Measurements from ENCODE around the gene S100A6.

- TF ChIP-seq, protein P1, sequence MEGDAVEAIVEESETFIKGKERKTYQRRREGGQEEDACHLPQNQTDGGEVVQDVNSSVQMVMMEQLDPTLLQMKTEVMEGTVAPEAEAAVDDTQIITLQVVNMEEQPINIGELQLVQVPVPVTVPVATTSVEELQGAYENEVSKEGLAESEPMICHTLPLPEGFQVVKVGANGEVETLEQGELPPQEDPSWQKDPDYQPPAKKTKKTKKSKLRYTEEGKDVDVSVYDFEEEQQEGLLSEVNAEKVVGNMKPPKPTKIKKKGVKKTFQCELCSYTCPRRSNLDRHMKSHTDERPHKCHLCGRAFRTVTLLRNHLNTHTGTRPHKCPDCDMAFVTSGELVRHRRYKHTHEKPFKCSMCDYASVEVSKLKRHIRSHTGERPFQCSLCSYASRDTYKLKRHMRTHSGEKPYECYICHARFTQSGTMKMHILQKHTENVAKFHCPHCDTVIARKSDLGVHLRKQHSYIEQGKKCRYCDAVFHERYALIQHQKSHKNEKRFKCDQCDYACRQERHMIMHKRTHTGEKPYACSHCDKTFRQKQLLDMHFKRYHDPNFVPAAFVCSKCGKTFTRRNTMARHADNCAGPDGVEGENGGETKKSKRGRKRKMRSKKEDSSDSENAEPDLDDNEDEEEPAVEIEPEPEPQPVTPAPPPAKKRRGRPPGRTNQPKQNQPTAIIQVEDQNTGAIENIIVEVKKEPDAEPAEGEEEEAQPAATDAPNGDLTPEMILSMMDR (IDR thresholded peaks at IDR 0.05; ENCODE audit: low read depth, low read length, missing input control), result no peak
- TF ChIP-seq FOXA2 (IDR thresholded peaks at IDR 0.05), result no peak
- TF ChIP-seq RAD21 (IDR thresholded peaks at IDR 0.05), result no peak
These were observed 9.6 kb upstream of the S100A6 start, which contains the start of gene S100A4 for GRCh38 chr1:153545067-153546055.

All from liver (tissue), 3 donors.